Mucosa of rectum (tissue), 2 donors: ENCODE results near the gene MACROD2.
"Not testable (repeated sequence)": the region's sequence is repeated elsewhere in the genome, so short reads cannot be mapped to it uniquely, and the experiment has no call there.

ENCODE experiments used
- H3K27ac ChIP-seq, 2 donors: one replicate each; pipeline ENCODE4 v1.7.0; 2013; ENCODE audit warnings: inconsistent platforms in 2 of 2, low read depth in 2 of 2, low read length in 2 of 2
- H3K27me3 ChIP-seq, 2 donors: one replicate each; pipeline ENCODE4 v1.7.0; 2013; ENCODE audit warnings: low read length in 2 of 2; ENCODE audit not compliant: control insufficient read depth in 2 of 2, insufficient read depth in 2 of 2
- H3K36me3 ChIP-seq, 2 donors: one replicate each; pipeline ENCODE4 v1.7.0; 2013; ENCODE audit warnings: low read length in 2 of 2; ENCODE audit not compliant: control insufficient read depth in 2 of 2, insufficient read depth in 2 of 2
- H3K4me1 ChIP-seq, 2 donors: one replicate each; pipeline ENCODE4 v1.7.0; 2013; ENCODE audit warnings: low read length in 2 of 2, mild to moderate bottlenecking in 1 of 2; ENCODE audit not compliant: control insufficient read depth in 2 of 2, insufficient read depth in 2 of 2
- H3K4me3 ChIP-seq, 2 donors: one replicate each; pipeline ENCODE4 v1.7.0; 2013; ENCODE audit warnings: low read length in 2 of 2
- H3K9ac ChIP-seq, 2 donors: one replicate each; pipeline ENCODE4 v1.7.0; 2013; ENCODE audit warnings: low read length in 2 of 2, low read depth in 1 of 2, mild to moderate bottlenecking in 1 of 2
- H3K9me3 ChIP-seq, 2 donors: one replicate each; pipeline ENCODE4 v1.7.0; 2013; ENCODE audit warnings: low read length in 2 of 2; ENCODE audit not compliant: control insufficient read depth in 2 of 2
- donor health status: healthy.
- donor health status: Normal muscosa, but diverticular disease.

The MACROD2 gene

GRCh38 chr20:16004108-16004854, 2009.0 kb downstream of the MACROD2 start:
- Histone ChIP-seq H3K9ac (no peak overlapping the region), H3K36me3 (no peaks in the 10 kb centered on the region), H3K27me3 (no peaks in the 10 kb centered on the region), H3K9me3 (no peaks in the 10 kb centered on the region), H3K4me1 (no peaks in the 10 kb centered on the region), H3K27ac (no peak overlapping the region), H3K4me3 (no peak overlapping the region)

- H3K27ac ChIP-seq: no peak overlapping the region
- H3K9ac ChIP-seq: no peak overlapping the region
- H3K27me3 ChIP-seq: no peaks in the 10 kb centered on the region
- no peaks in the 10 kb centered on the region for H3K36me3 ChIP-seq
- no peaks in the 10 kb centered on the region for H3K9me3 ChIP-seq
- H3K4me1 ChIP-seq: no peaks in the 10 kb centered on the region
- no peak overlapping the region for H3K4me3 ChIP-seq
Observed at GRCh38 chr20:16005021-16005914, 2010.0 kb downstream of the MACROD2 start.

GRCh38 chr20:16005915-16006493, 2010.7 kb downstream of the MACROD2 start:
- Histone ChIP-seq H3K4me1 (no peaks in the 10 kb centered on the region), H3K27me3 (no peaks in the 10 kb centered on the region), H3K9ac (no peak overlapping the region), H3K4me3 (no peak overlapping the region), H3K9me3 (no peaks in the 10 kb centered on the region), H3K36me3 (no peaks in the 10 kb centered on the region), H3K27ac (no peak overlapping the region)

- H3K36me3 ChIP-seq: no peaks in the 10 kb centered on the region
- H3K27me3 ChIP-seq: no peaks in the 10 kb centered on the region
- H3K9ac ChIP-seq: no peak overlapping the region
- no peak overlapping the region for H3K27ac ChIP-seq
- no peaks in the 10 kb centered on the region for H3K9me3 ChIP-seq
- no peaks in the 10 kb centered on the region for H3K4me1 ChIP-seq
- no peak overlapping the region for H3K4me3 ChIP-seq
Observed at GRCh38 chr20:16007164-16007563, 2011.8 kb downstream of the MACROD2 start.

- Histone ChIP-seq H3K36me3 (no peaks in the 10 kb centered on the region), H3K9me3 (no peaks in the 10 kb centered on the region), H3K27me3 (no peaks in the 10 kb centered on the region), H3K27ac (no peak overlapping the region), H3K4me1 (no peaks in the 10 kb centered on the region), H3K4me3 (no peak overlapping the region), H3K9ac (no peak overlapping the region)
Observed at GRCh38 chr20:16007962-16008361, 2012.6 kb downstream of the MACROD2 start.

- Histone ChIP-seq H3K27me3 (no peaks in the 10 kb centered on the region), H3K9ac (no peak overlapping the region), H3K4me3 (no peak overlapping the region), H3K36me3 (no peaks in the 10 kb centered on the region), H3K27ac (no peak overlapping the region), H3K9me3 (no peaks in the 10 kb centered on the region), H3K4me1 (no peaks in the 10 kb centered on the region)
Observed at GRCh38 chr20:16011056-16011455, 2015.7 kb downstream of the MACROD2 start.

- H3K27me3 ChIP-seq: no peaks in the 10 kb centered on the region
- H3K4me3 ChIP-seq: no peak overlapping the region
- no peaks in the 10 kb centered on the region for H3K4me1 ChIP-seq
- H3K9ac ChIP-seq: no peak overlapping the region
- H3K9me3 ChIP-seq: no peaks in the 10 kb centered on the region
- no peak overlapping the region for H3K27ac ChIP-seq
- H3K36me3 ChIP-seq: no peaks in the 10 kb centered on the region
Observed at GRCh38 chr20:16011519-16011918, 2016.2 kb downstream of the MACROD2 start.

- not testable (repeated sequence) for H3K27me3 ChIP-seq, H3K9ac ChIP-seq, H3K9me3 ChIP-seq, H3K27ac ChIP-seq, H3K36me3 ChIP-seq, H3K4me3 ChIP-seq, H3K4me1 ChIP-seq
Observed at GRCh38 chr20:16012934-16013333, 2017.6 kb downstream of the MACROD2 start.

GRCh38 chr20:16013631-16014030, 2018.3 kb downstream of the MACROD2 start:
- Histone ChIP-seq H3K9me3 (no peaks in the 10 kb centered on the region), H3K36me3 (no peaks in the 10 kb centered on the region), H3K27me3 (no peaks in the 10 kb centered on the region), H3K4me3 (no peak overlapping the region), H3K27ac (no peak overlapping the region), H3K9ac (no peak overlapping the region), H3K4me1 (no peaks in the 10 kb centered on the region)

- Histone ChIP-seq H3K36me3 (no peaks in the 10 kb centered on the region), H3K9ac (no peak overlapping the region), H3K4me3 (no peak overlapping the region), H3K27ac (no peak overlapping the region), H3K9me3 (no peaks in the 10 kb centered on the region), H3K4me1 (no peaks in the 10 kb centered on the region), H3K27me3 (no peaks in the 10 kb centered on the region)
Observed at GRCh38 chr20:16014436-16014835, 2019.1 kb downstream of the MACROD2 start.
